Mesendoderm (in vitro differentiated cells): ENCODE data around the gene CPA3.

Experiments used
- DNase-seq: peaks from one replicate; pipeline ENCODE4 v3.0.0; 2013
- H2AK5ac ChIP-seq: 2 replicates; pipeline ENCODE4 v1.6.1; 2013; ENCODE audit warnings: low read length, inconsistent platforms
- H2BK120ac ChIP-seq: 2 replicates; pipeline ENCODE4 v1.6.1; 2013; ENCODE audit warnings: low read depth, mild to moderate bottlenecking, low read length, moderate library complexity, mixed read lengths
- H2BK15ac ChIP-seq: replicated peaks from 2 replicates; pipeline ENCODE4 v1.6.1; 2013; ENCODE audit warnings: low read depth, mild to moderate bottlenecking, moderate library complexity
- H2BK5ac ChIP-seq: 2 replicates; pipeline ENCODE4 v1.6.1; 2013; ENCODE audit warnings: low read length, inconsistent platforms
- H3K18ac ChIP-seq: 2 replicates; pipeline ENCODE4 v1.6.1; 2013; ENCODE audit warnings: mild to moderate bottlenecking, low read length, mixed read lengths
- H3K23ac ChIP-seq: one replicate; pipeline ENCODE4 v1.6.1; 2013; ENCODE audit warnings: low read length
- H3K27ac ChIP-seq: 2 replicates; pipeline ENCODE4 v1.5.1; 2013; ENCODE audit warnings: low read depth, mild to moderate bottlenecking, inconsistent platforms, low read length, moderate library complexity
- H3K27me3 ChIP-seq: 2 replicates; pipeline ENCODE4 v1.6.1; 2013; ENCODE audit warnings: low read length, control low read depth, mild to moderate bottlenecking, inconsistent platforms; ENCODE audit not compliant: insufficient read depth, poor library complexity
- H3K36me3 ChIP-seq: 2 replicates; pipeline ENCODE4 v1.6.1; 2013; ENCODE audit warnings: low read length, inconsistent platforms; ENCODE audit not compliant: control insufficient read depth, insufficient read depth
- H3K4ac ChIP-seq: one replicate; pipeline ENCODE4 v1.6.1; 2013; ENCODE audit warnings: low read depth, mild to moderate bottlenecking, low read length, moderate library complexity
- H3K4me1 ChIP-seq: 2 replicates; pipeline ENCODE4 v1.6.1; 2013; ENCODE audit warnings: low read depth, low read length, inconsistent platforms; ENCODE audit not compliant: control insufficient read depth
- H3K4me2 ChIP-seq: 2 replicates; pipeline ENCODE4 v1.6.1; 2013; ENCODE audit warnings: low read length
- H3K4me3 ChIP-seq: 2 replicates; pipeline ENCODE4 v1.5.1; 2013; ENCODE audit warnings: mild to moderate bottlenecking, low read length
- H3K56ac ChIP-seq: one replicate; pipeline ENCODE4 v1.6.1; 2013; ENCODE audit warnings: low read length
- H3K79me1 ChIP-seq: 2 replicates; pipeline ENCODE4 v1.6.1; 2013; ENCODE audit warnings: low read length, inconsistent platforms
- H3K79me2 ChIP-seq: 2 replicates; pipeline ENCODE4 v1.6.1; 2013; ENCODE audit warnings: mild to moderate bottlenecking, low read length; ENCODE audit not compliant: control insufficient read depth, insufficient read depth
- H3K9ac ChIP-seq: 2 replicates; pipeline ENCODE4 v1.6.1; 2013; ENCODE audit warnings: low read length, inconsistent platforms
- H4K5ac ChIP-seq: one replicate; pipeline ENCODE4 v1.6.1; 2013; ENCODE audit warnings: low read length
- H4K8ac ChIP-seq: one replicate; pipeline ENCODE4 v1.6.1; 2013; ENCODE audit warnings: low read depth, mild to moderate bottlenecking, control low read depth, low read length, moderate library complexity
- WGBS: extraction: QIAGEN DNeasy Blood & Tissue Kit; methylation state at CpG from one replicate; pipeline ENCODE4 v1.1.7; 2013; ENCODE audit warnings: low lambda C conversion rate, missing lambda C conversion rate; ENCODE audit not compliant: insufficient coverage; ENCODE audit errors: extremely low coverage; 5-methylcytosine and 5-hydroxymethylcytosine counted together

Gene CPA3

DNA sequence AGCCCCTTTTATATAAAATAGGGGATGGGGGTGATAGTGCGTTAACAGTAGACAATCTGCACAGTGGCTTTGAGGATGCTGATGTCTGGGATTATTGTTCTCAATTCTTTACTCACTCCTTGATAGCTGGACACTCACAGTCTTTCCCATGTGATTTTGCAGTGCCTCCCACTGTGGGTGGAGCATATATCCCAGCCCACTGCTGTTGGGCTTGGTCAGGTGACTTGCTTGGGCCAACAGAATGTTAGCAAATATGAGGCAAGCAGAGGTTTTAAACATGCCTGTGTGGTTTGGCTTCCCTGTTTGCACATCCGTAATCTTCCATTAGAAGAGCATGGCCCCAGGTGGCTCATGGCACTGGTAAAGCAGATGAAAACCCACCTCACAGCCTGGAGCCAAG lies 46.5 kb downstream of the CPA3 start:
- no peak overlapping the region for H2BK120ac ChIP-seq
- H2AK5ac ChIP-seq: no peak overlapping the region
- no peak overlapping the region for H2BK15ac ChIP-seq
- no peak overlapping the region for H4K5ac ChIP-seq
- no peaks in the 10 kb centered on the region for H3K27me3 ChIP-seq
- no peaks in the 10 kb centered on the region for H3K79me1 ChIP-seq
- no peak overlapping the region for H3K9ac ChIP-seq
- H3K36me3 ChIP-seq: no peaks in the 10 kb centered on the region
- no peak overlapping the region for H3K56ac ChIP-seq
- no peak overlapping the region for H3K18ac ChIP-seq
- H3K4ac ChIP-seq: no peak overlapping the region
- peak; percentile 14 for DNase-seq
- no peaks in the 10 kb centered on the region for H3K79me2 ChIP-seq
- H4K8ac ChIP-seq: no peak overlapping the region
- no peak overlapping the region for H3K4me2 ChIP-seq
- no peak overlapping the region for H3K27ac ChIP-seq
- H3K4me3 ChIP-seq: no peak overlapping the region
- no peaks in the 10 kb centered on the region for H3K4me1 ChIP-seq
- H3K23ac ChIP-seq: no peak overlapping the region
- H2BK5ac ChIP-seq: no peak overlapping the region
- WGBS: no CpG with 5 or more reads among the region's 2 CpGs

DNA sequence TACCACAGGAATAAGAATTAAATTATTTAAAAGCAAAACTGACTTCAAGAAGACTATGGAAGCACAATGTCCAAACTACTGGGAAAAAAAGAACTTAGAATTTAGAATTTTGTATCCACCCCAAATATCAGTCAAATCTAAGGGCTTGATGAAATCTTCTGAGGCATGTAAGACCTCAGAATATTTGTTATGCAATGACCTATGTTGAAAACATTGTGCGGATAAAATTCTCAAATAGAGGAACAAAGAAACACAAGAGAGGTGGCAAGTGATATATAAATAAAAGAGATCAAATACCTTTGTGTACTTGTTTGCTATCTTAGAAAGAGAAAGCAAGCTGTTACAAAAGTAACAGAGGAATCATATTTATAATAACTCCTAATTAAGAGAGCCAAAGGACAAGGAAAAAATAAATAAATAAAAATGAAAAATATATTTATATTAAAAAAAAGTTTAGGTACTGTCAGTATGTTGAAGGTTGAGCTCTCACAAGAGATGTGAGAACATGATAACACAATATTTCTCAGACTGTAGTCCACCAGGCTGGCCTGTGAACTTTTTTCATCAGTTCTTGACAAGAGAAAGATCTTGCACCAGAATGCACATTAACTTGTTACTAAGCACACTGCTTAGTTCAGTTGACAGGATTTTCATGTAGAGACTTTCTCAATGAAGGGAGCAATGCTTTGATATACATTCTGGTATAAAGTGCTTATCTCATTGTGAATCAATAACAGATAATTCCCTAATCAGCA lies 50.0 kb downstream of the CPA3 start:
- Histone ChIP-seq H4K8ac (no peak overlapping the region), H3K4me2 (no peak overlapping the region), H3K9ac (no peak overlapping the region), H3K79me1 (no peaks in the 10 kb centered on the region), H3K4ac (no peak overlapping the region), H3K56ac (no peak overlapping the region), H3K4me3 (no peak overlapping the region), H3K23ac (no peak overlapping the region), H4K5ac (no peak overlapping the region), H2BK120ac (no peak overlapping the region), H2BK5ac (no peak overlapping the region), H2BK15ac (no peak overlapping the region), H3K27ac (no peak overlapping the region), H3K79me2 (no peaks in the 10 kb centered on the region), H3K27me3 (no peaks in the 10 kb centered on the region), H3K18ac (no peak overlapping the region), H3K36me3 (no peaks in the 10 kb centered on the region), H3K4me1 (no peaks in the 10 kb centered on the region), H2AK5ac (no peak overlapping the region)
- no CpG with 5 or more reads among the region's 1 CpG for WGBS
- no peak for DNase-seq

DNA sequence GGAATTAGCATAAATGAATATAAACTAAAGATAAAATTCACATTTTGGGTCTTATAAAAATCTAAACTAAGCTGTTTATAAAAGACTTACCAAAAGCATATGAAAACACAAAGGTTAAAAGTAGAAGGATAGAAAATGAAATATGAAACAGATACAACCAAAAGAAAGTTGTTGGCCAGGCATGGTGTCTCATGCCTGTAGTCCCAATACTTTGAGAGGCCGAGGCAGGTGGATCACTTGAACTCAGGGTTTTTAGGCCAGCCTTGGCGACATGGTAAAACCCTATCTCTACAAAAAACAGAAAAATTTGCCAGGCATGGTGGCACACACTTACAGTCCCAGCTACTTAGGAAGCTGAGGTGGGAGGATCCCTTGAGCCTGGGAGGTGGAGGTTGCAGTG lies 51.0 kb downstream of the CPA3 start:
- H3K27me3 ChIP-seq: no peaks in the 10 kb centered on the region
- no peak overlapping the region for H3K56ac ChIP-seq
- no peaks in the 10 kb centered on the region for H3K36me3 ChIP-seq
- no peaks in the 10 kb centered on the region for H3K4me1 ChIP-seq
- no peak overlapping the region for H4K5ac ChIP-seq
- no peak for DNase-seq
- H3K4me3 ChIP-seq: no peak overlapping the region
- no peaks in the 10 kb centered on the region for H3K79me2 ChIP-seq
- H3K9ac ChIP-seq: no peak overlapping the region
- H4K8ac ChIP-seq: no peak overlapping the region
- H3K27ac ChIP-seq: no peak overlapping the region
- H3K79me1 ChIP-seq: no peaks in the 10 kb centered on the region
- H2AK5ac ChIP-seq: no peak overlapping the region
- no peak overlapping the region for H2BK5ac ChIP-seq
- no CpG with 5 or more reads among the region's 2 CpGs for WGBS
- no peak overlapping the region for H3K4ac ChIP-seq
- no peak overlapping the region for H2BK15ac ChIP-seq
- no peak overlapping the region for H3K23ac ChIP-seq
- no peak overlapping the region for H3K18ac ChIP-seq
- no peak overlapping the region for H3K4me2 ChIP-seq
- H2BK120ac ChIP-seq: no peak overlapping the region

DNA sequence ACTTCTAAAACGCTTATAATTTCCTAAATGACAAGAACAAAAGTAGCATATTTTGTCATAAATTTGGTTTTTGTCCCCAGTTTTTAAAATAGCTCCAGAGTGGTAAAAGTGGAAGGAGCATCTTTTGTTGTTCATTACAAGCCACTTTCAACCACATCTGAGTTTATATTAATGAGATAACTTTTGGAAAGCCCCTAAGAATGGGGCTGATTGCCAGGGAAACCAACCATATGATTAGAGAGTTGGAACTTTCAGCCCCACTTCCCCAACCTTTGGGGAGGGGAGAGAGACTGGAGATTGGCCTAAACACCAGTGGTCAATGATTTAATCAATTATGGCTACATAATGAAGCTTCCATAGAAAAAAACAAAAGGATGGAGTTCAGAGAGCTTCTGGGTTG lies 57.4 kb downstream of the CPA3 start:
- Histone ChIP-seq H2BK15ac (no peak overlapping the region), H3K27me3 (no peaks in the 10 kb centered on the region), H3K4ac (no peak overlapping the region), H2BK120ac (no peak overlapping the region), H2AK5ac (no peak overlapping the region), H4K5ac (no peak overlapping the region), H3K4me1 (no peaks in the 10 kb centered on the region), H3K27ac (no peak overlapping the region), H4K8ac (no peak overlapping the region), H3K18ac (no peak overlapping the region), H3K79me2 (no peaks in the 10 kb centered on the region), H2BK5ac (no peak overlapping the region), H3K56ac (no peak overlapping the region), H3K23ac (no peak overlapping the region), H3K4me3 (no peak overlapping the region), H3K9ac (no peak overlapping the region), H3K4me2 (no peak overlapping the region), H3K36me3 (no peaks in the 10 kb centered on the region), H3K79me1 (no peaks in the 10 kb centered on the region)
- no CpG with 5 or more reads among the region's 1 CpG for WGBS
- no peak for DNase-seq

GRCh38 chr3:148923592-148923991 lies 58.5 kb downstream of the CPA3 start:
- Histone ChIP-seq H3K18ac (no peak overlapping the region), H3K4me3 (no peak overlapping the region), H3K4me1 (no peaks in the 10 kb centered on the region), H4K8ac (no peak overlapping the region), H3K23ac (no peak overlapping the region), H3K79me2 (no peaks in the 10 kb centered on the region), H3K56ac (no peak overlapping the region), H2BK15ac (no peak overlapping the region), H4K5ac (no peak overlapping the region), H3K27me3 (no peaks in the 10 kb centered on the region), H2BK120ac (no peak overlapping the region), H3K4ac (no peak overlapping the region), H2AK5ac (no peak overlapping the region), H3K36me3 (no peaks in the 10 kb centered on the region), H3K4me2 (no peak overlapping the region), H3K79me1 (no peaks in the 10 kb centered on the region), H3K27ac (no peak overlapping the region), H2BK5ac (no peak overlapping the region), H3K9ac (no peak overlapping the region)
- DNase-seq: no peak

DNA sequence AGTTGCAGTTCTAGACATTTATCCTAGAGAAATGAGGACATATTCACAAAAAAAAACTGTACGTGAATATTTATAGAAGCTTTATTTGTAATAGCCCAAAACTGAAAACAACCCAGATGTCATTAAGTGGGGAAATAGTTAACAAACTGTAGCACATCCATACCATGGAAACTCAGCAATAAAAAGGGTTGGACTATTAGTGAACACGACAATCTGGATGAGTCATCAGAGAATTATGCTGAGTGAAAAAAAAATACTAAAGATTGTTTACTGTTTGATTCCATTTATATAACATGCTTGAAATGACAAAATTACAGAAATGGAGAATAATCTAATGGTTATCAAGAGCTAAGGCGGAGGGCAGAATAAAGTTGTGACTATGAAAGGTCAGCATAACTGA lies 59.5 kb downstream of the CPA3 start:
- H4K5ac ChIP-seq: no peak overlapping the region
- no peaks in the 10 kb centered on the region for H3K79me1 ChIP-seq
- no peak overlapping the region for H4K8ac ChIP-seq
- H3K27me3 ChIP-seq: no peaks in the 10 kb centered on the region
- H2BK120ac ChIP-seq: no peak overlapping the region
- no peak overlapping the region for H3K4me2 ChIP-seq
- no CpG with 5 or more reads among the region's 3 CpGs for WGBS
- H3K9ac ChIP-seq: no peak overlapping the region
- no peak overlapping the region for H3K56ac ChIP-seq
- H3K23ac ChIP-seq: no peak overlapping the region
- no peak overlapping the region for H2AK5ac ChIP-seq
- H3K4ac ChIP-seq: no peak overlapping the region
- no peak overlapping the region for H2BK15ac ChIP-seq
- no peaks in the 10 kb centered on the region for H3K4me1 ChIP-seq
- no peak overlapping the region for H3K27ac ChIP-seq
- H2BK5ac ChIP-seq: no peak overlapping the region
- H3K36me3 ChIP-seq: no peaks in the 10 kb centered on the region
- H3K79me2 ChIP-seq: no peaks in the 10 kb centered on the region
- no peak for DNase-seq
- no peak overlapping the region for H3K4me3 ChIP-seq
- H3K18ac ChIP-seq: no peak overlapping the region
